Measurements from ENCODE around the gene BAIAP2. TPM values are rescaled to one million over a fixed set of nuclear protein-coding genes. Genes with fewer than 3 reads are reported as not detected.

The BAIAP2 gene
- total and polyA plus RNA-seq, 2 donors from 2014 or later, result 44.5 to 45.8 TPM

GRCh38 chr17:81124377-81124776 is 89.4 kb downstream of the BAIAP2 start:
- no peak overlapping the region for H3K27ac ChIP-seq (ENCODE audit: low read depth in 2 of 2, low read length in 2 of 2)
- no peak overlapping the region for H3K9ac ChIP-seq (ENCODE audit: low read length in 3 of 3)
- TF ChIP-seq CTCF (IDR thresholded peaks at IDR 0.05; ENCODE audit: borderline replicate concordance, extremely low read depth, insufficient read depth), result no peak
- FAIRE-seq (no peak), DNase-seq (no peak)
- H3K27me3 ChIP-seq (ENCODE audit: control insufficient read depth, insufficient read depth, low read length), result no peaks in the 10 kb centered on the region
- no peaks in the 10 kb centered on the region for H3K9me3 ChIP-seq (ENCODE audit: control insufficient read depth in 2 of 3, insufficient read depth in 1 of 3, low read length in 3 of 3)
- H3K36me3 ChIP-seq (ENCODE audit: control insufficient read depth in 2 of 3, insufficient read depth in 3 of 3, low read length in 3 of 3), result no peaks in the 10 kb centered on the region
- peaks cover 0 to 3% (median 0%) of the 10 kb centered on the region in 3 donors for H3K4me1 ChIP-seq (ENCODE audit: control insufficient read depth in 2 of 3, insufficient read depth in 2 of 3, low read depth in 1 of 3, low read length in 3 of 3)
- intact Hi-C loops (cut with DNase I), result no loop called here
- no peak overlapping the region for H3K4me3 ChIP-seq (ENCODE audit: low read length in 3 of 3)

- Histone ChIP-seq H3K9ac (ENCODE audit: low read length in 3 of 3) (no peak overlapping the region), H3K4me3 (ENCODE audit: low read length in 3 of 3) (no peak overlapping the region), H3K36me3 (ENCODE audit: control insufficient read depth in 2 of 3, insufficient read depth in 3 of 3, low read length in 3 of 3) (no peaks in the 10 kb centered on the region), H3K4me1 (ENCODE audit: control insufficient read depth in 2 of 3, insufficient read depth in 2 of 3, low read depth in 1 of 3, low read length in 3 of 3) (no peaks in the 10 kb centered on the region), H3K27me3 (ENCODE audit: control insufficient read depth, insufficient read depth, low read length) (no peaks in the 10 kb centered on the region), H3K9me3 (ENCODE audit: control insufficient read depth in 2 of 3, insufficient read depth in 1 of 3, low read length in 3 of 3) (no peaks in the 10 kb centered on the region), H3K27ac (ENCODE audit: low read depth in 2 of 2, low read length in 2 of 2) (no peak overlapping the region)
- FAIRE-seq, result no peak
- no peak for DNase-seq
- intact Hi-C loops (cut with DNase I), result no loop called here
- TF ChIP-seq CTCF (IDR thresholded peaks at IDR 0.05; ENCODE audit: borderline replicate concordance, extremely low read depth, insufficient read depth), result no peak
Measured at GRCh38 chr17:81125573-81126081, 90.7 kb downstream of the BAIAP2 start.

- Histone ChIP-seq H3K4me3 (ENCODE audit: low read length in 3 of 3) (no peak overlapping the region), H3K9me3 (ENCODE audit: control insufficient read depth in 2 of 3, insufficient read depth in 1 of 3, low read length in 3 of 3) (no peaks in the 10 kb centered on the region), H3K9ac (ENCODE audit: low read length in 3 of 3) (no peak overlapping the region), H3K27me3 (ENCODE audit: control insufficient read depth, insufficient read depth, low read length) (no peaks in the 10 kb centered on the region), H3K36me3 (ENCODE audit: control insufficient read depth in 2 of 3, insufficient read depth in 3 of 3, low read length in 3 of 3) (no peaks in the 10 kb centered on the region), H3K27ac (ENCODE audit: low read depth in 2 of 2, low read length in 2 of 2) (no peak overlapping the region), H3K4me1 (ENCODE audit: control insufficient read depth in 2 of 3, insufficient read depth in 2 of 3, low read depth in 1 of 3, low read length in 3 of 3) (no peaks in the 10 kb centered on the region)
- DNase-seq, result no peak
- intact Hi-C loops (cut with DNase I), result no loop called here
- no peak for FAIRE-seq
- TF ChIP-seq CTCF (IDR thresholded peaks at IDR 0.05; ENCODE audit: borderline replicate concordance, extremely low read depth, insufficient read depth), result no peak
Measured at GRCh38 chr17:81126281-81127132, 91.6 kb downstream of the BAIAP2 start.

All from kidney (tissue), 14 donors.